Superior temporal gyrus (tissue), 1 donor: ENCODE results near the gene SGIP1.

Source experiments
- DNase-seq: peaks from one replicate; pipeline ENCODE4 v3.0.0-alpha.2; 2016; ENCODE audit errors: extremely low spot score

Gene SGIP1, protein sequence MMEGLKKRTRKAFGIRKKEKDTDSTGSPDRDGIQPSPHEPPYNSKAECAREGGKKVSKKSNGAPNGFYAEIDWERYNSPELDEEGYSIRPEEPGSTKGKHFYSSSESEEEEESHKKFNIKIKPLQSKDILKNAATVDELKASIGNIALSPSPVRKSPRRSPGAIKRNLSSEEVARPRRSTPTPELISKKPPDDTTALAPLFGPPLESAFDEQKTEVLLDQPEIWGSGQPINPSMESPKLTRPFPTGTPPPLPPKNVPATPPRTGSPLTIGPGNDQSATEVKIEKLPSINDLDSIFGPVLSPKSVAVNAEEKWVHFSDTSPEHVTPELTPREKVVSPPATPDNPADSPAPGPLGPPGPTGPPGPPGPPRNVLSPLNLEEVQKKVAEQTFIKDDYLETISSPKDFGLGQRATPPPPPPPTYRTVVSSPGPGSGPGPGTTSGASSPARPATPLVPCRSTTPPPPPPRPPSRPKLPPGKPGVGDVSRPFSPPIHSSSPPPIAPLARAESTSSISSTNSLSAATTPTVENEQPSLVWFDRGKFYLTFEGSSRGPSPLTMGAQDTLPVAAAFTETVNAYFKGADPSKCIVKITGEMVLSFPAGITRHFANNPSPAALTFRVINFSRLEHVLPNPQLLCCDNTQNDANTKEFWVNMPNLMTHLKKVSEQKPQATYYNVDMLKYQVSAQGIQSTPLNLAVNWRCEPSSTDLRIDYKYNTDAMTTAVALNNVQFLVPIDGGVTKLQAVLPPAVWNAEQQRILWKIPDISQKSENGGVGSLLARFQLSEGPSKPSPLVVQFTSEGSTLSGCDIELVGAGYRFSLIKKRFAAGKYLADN

GRCh38 chr1:66533804-66534740 lies at the start of gene SGIP1:
SGIP1 (plus strand) TSS chr1:66534153; CDS start chr1:66534359, 206 bp downstream.
- peak; percentile 89 for DNase-seq

GRCh38 chr1:66489151-66489550 lies 44.8 kb upstream of the SGIP1 start:
- no peak for DNase-seq

DNA sequence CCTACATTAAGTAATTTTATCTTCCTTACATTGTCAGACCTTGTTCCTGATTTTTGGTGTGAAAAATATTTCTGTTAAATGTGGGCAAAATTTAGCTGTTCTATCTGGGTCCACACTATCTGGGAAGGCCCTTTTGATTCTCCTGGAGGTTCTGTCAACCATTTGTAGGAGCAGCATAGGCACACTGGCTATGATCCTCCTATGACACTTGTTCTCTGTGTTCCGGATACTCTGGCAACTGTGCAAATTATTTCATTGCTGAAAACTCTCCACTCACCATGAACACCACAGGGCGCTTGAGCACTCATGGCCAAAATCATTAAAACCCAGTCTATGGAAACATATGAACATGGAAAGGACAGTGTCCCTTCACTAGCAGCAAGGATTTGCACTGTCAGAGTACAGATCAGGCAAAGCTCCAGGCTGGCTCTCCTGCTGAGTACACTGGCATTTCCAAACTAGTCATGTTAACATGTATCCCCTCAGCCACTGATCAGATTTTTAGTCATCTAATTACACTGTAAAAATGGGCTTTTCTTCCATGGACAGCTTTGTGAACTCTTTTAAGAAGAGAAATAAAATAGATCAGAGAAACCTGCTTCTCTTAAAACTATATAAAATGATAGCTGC lies 43.9 kb upstream of the SGIP1 start:
- DNase-seq, result no peak

GRCh38 chr1:66490816-66491215 lies 43.1 kb upstream of the SGIP1 start:
- DNase-seq, result no peak

GRCh38 chr1:66492424-66492823 lies 41.5 kb upstream of the SGIP1 start:
- DNase-seq, result no peak

GRCh38 chr1:66493731-66494130 lies 40.2 kb upstream of the SGIP1 start:
- no peak for DNase-seq

- DNase-seq, result no peak
Observed at GRCh38 chr1:66494482-66494881, 39.5 kb upstream of the SGIP1 start.

DNA sequence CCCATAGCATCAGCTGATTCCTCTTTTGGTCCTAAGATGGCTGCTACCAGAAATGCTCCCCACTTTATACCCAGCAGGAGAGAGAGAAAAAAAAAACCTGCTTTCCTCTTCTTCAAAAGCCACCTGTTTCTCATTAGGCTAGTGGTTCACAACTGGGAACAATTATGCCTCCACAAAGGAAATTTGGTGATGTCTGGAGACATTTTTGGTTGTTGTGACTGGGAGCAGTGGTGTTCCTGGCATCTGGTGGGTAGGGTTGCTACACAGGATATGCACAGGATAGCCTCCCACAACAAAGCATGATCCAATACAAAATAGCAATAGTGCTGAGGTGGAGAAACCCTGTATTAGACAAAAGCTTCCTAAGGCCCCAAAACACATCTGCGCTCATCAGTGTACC lies 38.5 kb upstream of the SGIP1 start:
- no peak for DNase-seq

DNA sequence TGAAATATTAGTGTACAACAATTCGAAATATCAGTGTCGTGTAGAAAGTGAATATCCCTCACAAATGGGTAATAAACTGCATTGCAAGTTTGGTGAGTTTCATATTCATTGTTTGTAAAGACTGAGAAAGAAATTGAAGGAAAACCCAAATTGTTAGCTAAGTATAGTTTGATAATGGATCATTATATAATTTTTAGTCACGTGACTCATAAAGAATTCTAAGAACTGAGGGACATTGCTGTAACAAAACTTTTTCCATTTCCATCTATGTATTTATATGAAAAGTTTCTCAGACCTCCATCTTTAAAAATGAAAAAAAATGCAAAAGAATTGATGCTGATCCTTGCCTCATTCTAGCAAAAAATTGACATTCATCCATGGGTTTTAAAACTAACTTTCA lies 36.0 kb upstream of the SGIP1 start:
- DNase-seq, result no peak

DNA sequence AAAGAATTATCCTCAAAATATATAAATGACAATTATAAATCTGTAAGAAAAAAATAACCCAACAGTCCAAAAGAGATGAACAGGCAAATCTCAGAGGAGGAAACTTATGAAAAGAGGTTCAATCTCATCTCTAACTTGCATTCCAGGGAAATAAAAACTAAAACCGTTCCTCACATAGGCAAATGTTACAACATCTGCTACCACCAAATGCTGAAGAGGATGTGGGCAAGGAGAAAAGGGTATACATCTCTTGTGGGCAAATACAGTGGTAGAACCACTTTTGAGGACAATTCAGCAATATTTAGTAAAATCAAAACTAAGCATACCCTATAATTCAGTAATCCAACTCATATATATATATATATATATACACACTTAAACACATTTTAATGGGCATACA lies 33.7 kb upstream of the SGIP1 start:
- no peak for DNase-seq

GRCh38 chr1:66502086-66502485 lies 31.9 kb upstream of the SGIP1 start:
- DNase-seq, result no peak

DNA sequence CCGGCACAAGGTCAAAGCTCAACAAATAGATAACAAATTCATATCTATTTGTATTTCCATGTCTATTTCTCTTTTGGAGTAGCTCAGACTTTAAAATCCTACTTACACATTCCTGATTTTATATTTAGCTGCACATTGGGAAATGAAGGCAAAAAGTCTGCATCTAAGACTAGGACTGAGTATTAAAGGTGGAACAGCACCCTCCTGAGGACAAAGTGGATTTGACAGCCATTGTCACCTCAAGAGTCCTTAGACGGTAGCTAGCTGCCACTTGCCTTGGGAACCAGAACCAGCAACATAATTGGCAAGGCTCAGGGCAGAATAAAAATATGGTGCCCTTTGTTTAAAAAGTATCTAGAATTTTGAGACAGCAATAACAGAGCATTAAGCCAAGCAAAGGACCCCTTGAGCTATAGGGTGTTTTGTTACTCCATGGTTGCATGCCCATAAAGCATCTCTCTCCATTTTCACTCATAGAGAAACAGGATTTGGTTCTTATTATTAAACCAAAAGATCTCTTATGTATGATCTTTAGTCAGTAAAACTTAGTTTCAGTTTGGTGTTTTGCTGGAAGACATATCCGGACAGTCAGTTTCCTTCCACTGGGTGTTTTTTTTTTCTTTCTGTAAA lies 30.0 kb upstream of the SGIP1 start:
- peak; percentile 89 for DNase-seq

DNA sequence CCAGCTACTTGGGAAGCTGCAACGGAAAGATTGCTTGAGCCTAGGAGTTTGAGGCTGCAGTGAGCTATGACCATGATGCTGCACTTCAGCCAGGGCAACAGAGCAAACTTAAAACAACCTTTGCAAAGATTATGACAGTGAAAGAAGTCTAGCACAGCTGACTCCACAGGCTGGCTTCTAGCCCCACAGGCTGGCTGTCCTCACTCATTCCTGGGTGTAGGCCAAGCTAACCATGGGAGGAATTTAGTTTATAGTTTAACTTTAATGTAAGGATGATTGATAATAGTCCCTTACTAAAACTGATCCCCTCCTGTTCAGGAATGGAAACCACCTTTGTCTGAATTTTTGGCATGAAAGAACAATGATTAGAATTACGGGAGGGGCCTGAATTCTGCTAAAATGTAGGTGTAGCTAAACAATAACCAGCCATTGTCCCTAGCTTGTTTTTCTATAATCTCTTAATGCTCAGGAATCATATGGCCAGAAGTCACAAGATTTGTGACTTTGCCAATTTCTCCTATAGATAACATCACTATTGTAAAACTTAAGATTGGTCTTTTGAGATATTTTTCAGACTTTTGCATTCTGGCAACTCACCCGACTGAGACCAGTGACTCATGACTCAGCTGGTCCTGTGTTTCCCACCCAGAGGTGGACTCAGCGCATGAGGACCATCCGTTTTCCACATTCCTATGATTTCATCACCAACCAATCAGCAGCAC lies 28.1 kb upstream of the SGIP1 start:
- DNase-seq, result no peak

- DNase-seq, result no peak
Observed at GRCh38 chr1:66506393-66506687, 27.6 kb upstream of the SGIP1 start.

DNA sequence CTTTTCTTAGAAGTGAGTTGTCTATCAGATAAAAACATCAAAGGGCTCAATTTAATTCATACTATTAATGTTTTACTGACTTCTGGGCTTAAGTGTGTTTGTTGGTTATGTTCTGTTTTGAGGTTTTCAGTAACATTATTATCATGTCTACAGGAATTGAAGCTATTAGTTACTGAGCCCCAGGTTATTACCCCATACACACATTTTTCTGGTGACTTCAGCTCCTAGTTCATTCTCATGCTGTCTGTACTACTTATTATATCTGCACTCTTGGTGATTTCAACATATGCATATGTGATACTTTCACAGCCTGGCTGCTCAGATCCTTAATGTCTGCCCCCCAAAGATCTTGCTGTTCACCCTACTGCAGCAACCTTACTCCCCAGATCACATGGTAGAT lies 27.0 kb upstream of the SGIP1 start:
- DNase-seq, result no peak

DNA sequence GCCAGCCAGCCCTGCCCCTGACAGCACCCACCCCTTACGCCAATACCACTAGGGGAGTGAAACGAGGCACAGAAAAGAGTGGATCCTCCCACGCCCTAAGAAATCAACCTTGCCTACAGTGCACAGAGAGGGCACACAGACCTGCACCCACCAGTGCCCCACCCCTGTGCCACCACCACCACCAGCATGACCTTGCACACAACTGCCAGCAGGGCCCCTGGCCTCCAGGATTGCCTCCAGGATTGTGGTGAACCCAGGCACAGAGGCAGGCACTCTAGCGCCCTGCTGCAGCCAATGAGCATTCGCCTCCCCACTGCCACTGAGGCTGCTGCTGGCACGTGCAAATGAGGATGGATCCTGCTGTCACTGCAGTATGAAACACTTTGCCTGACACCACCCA lies 23.5 kb upstream of the SGIP1 start:
- no peak for DNase-seq

GRCh38 chr1:66511118-66511517 lies 22.8 kb upstream of the SGIP1 start:
- no peak for DNase-seq

- DNase-seq, result no peak
Observed at GRCh38 chr1:66517959-66518358, 16.0 kb upstream of the SGIP1 start.

DNA sequence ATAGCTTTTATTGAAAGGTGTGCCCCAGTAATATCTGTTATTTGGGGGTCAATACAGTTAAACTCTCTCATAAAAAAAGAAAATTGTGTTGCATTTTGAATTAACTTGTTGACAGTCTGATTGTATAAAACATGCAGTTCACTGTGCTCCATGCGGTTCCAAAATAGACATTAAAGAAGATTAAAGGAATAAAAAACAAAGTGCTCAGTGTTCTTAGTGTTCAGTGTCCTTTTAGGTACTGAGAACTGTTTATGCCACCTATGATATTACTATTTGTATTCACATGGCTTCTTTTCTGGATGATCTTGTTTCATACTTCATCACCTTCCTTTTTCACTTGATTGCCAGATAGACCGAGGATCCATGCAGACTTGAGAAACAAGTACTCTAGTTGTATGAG lies 15.3 kb upstream of the SGIP1 start:
- DNase-seq, result no peak

- no peak for DNase-seq
Observed at GRCh38 chr1:66519992-66520391, 14.0 kb upstream of the SGIP1 start.

DNA sequence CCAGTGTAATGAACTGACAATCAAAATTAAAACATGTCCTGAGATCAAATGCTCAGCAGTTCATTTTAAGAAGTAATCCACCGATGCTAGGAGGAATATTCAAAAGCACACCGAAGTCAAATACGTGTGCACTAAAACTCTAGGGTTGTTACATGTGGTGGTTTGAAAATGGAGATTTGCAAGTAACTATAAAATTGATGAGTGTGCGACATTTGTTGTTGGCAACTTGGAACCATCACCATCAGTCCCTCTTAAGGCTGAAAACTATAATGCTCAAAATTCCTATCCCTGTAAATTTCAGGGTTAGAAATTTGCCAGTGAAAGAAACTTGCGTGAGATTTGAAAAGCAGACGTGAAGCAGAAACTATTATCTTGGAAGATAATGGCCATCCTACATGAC lies 13.3 kb upstream of the SGIP1 start:
- no peak for DNase-seq
